IPS DF 4.7 (cell line): Measurements from ENCODE around the gene ZPLD1.

Experiments used
- DNase-seq: peaks from one replicate; pipeline ENCODE4 v3.0.0-alpha.2; 2013; ENCODE audit warnings: low spot score; ENCODE audit errors: extremely low read depth

Gene ZPLD1

GRCh38 chr3:102466001-102466400 is 31.2 kb downstream of the ZPLD1 start:
- DNase-seq, result no peak

GRCh38 chr3:102470066-102470465 is 35.3 kb downstream of the ZPLD1 start:
- DNase-seq, result no peak

- peak; percentile 25 for DNase-seq
These were observed 36.2 kb downstream of the ZPLD1 start for GRCh38 chr3:102471001-102471400.

GRCh38 chr3:102471491-102471890 is 36.7 kb downstream of the ZPLD1 start:
- DNase-seq, result no peak

DNA sequence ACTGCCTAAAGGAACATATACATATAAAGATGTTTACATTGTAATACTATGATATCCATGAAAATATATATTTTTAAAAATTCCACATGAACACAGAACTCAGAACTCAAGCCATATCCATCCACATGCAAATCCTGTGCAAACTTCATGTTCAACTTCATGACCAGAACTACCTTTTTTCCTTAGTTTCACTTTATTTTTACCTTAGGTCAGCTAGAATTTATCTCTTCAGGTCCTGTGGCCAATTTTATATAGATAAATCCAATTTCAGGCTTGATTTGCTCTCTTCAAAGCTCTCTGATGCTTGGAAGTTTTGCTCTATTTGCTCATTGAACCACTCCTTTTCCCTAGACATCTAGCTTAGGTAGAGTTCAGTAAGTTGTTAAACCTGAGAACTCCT is 38.8 kb downstream of the ZPLD1 start:
- DNase-seq, result no peak

DNA sequence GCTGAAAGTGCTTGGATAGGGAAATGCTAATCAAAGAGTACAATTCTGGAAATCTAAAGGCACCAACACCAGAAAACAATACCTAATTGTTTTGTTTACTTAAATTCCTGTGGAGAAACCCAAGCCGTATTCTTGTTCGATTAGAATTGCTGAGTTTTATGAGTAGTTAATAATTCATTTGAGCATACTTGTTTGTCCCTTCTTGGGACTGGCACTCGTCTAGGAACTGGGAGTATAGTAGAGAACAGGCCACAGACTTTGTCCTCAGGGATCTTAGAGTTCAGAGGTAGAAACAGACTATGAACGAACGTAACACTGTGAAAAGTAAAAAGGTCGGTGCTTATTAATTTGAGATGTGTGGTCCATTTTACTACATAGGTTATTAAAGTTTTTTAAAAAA is 39.4 kb downstream of the ZPLD1 start:
- no peak for DNase-seq

GRCh38 chr3:102476198-102476597 is 41.4 kb downstream of the ZPLD1 start:
- no peak for DNase-seq

GRCh38 chr3:102478160-102478559 is 43.3 kb downstream of the ZPLD1 start:
- no peak for DNase-seq

GRCh38 chr3:102480139-102480538 is 45.3 kb downstream of the ZPLD1 start:
- DNase-seq, result no peak

DNA sequence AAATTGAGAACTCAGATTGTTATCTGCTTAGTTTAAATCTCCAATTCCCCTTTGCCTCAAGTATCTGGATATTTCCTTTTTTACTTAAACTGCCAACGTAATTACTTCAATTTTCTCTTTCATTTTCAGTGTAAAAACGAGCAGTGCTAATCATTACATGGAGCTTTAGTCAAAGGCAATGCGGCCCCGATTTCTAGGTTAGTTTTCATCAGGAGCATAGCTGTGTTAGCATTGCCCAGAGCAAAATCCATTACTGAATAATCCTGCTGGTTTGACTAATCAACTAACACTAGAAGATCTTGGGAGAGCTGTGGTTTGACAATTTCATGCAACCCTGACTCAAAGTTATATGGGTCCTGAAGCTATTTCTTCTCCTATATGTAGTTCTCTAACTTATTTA is 46.2 kb downstream of the ZPLD1 start:
- DNase-seq, result no peak

DNA sequence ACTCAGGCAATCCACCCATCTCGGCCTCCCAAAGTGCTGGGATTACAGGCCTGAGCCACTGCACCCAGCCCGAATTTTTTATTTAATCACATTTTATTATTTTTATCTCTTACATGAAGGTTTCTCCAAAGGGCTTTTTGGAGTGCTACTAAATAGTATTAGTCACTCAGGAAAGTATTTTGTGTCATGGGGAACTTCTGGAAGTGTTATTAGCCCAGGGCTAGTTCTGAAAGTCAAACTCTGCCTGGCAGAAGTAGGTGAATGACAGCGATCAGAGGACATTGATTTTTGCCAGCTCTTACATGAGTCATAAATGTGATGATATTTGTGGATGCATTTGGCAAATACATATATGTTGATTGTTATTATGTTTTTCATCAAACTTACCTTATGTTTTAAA is 48.7 kb downstream of the ZPLD1 start:
- DNase-seq, result no peak

GRCh38 chr3:102484363-102484762 is 49.5 kb downstream of the ZPLD1 start:
- DNase-seq, result no peak

- DNase-seq, result no peak
These were observed 50.9 kb downstream of the ZPLD1 start for GRCh38 chr3:102485701-102486100.

DNA sequence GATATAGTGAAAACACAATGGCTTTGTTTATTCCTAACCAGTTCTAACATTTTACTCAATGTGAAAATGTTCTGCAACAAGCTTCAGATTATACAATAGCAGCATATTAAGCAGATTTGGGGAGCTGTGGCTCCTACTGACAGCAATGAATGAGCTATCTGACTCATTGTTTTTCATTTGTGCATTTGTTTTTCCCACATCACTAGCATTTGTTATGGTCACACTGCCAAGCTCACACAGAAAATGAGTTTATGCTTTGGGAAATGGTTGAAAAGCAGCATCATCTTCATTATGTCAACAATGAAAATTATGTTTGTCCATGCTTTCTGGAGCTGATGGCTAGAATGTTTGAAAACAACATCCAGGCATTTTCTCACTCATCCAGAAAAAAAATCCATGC is 53.5 kb downstream of the ZPLD1 start:
- DNase-seq, result no peak

DNA sequence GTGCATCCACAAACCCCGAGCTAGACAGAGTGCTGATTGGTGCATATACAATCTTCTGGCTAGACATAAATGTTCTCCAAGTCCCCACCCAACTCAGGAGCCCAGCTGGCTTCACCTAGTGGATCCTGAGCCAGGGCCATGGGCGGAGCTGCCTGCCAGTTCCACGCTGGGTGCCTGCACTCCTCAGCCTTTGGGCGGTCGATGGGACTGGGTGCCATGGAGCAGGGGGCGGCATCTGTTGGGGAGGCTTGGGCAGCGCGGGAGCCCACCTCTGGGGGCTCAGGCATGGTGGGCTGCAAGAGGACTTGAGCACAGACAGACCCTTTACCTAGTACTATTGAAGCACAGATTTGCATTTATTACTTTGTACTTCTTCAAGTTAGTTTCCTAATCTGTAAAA is 57.5 kb downstream of the ZPLD1 start:
- DNase-seq, result no peak

GRCh38 chr3:102497571-102497970 is 62.8 kb downstream of the ZPLD1 start:
- DNase-seq, result no peak

DNA sequence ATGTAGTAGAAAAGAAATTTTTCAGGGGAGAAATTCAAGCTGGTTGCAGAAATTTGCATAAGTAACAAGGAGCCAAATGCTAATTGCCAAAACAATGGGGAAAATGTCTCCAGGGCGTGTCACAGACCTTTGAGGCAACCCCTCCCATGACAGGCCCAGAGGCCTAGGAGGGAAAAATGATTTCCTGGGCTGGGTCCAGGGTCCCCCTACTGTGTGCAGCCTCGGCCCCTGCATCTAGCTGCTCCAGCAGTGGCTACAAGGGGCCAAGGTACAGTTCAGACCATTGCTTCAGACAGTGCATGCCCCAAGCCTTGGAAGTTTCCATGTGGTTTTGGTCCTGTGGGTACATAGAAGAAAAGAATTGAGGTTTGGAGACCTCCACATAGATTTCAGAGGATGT is 70.7 kb downstream of the ZPLD1 start:
- no peak for DNase-seq

DNA sequence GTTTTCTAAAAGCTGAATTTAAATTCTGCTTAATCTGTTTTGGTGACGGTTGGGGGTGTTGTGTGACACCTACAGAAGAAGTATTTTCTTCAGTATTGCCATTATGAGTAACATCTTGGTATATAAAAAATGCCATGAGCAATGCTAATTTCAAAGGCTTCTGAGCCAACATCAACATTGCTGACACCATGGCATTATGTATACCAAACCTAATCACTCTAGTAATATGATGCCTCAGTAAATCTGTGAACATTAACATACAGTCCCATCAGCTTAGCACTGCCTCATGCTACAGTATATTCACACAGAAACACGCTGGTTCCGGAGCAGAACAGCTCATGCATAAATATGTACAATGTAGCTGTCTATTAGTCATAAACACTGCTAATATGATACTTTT is 75.8 kb downstream of the ZPLD1 start:
- no peak for DNase-seq

DNA sequence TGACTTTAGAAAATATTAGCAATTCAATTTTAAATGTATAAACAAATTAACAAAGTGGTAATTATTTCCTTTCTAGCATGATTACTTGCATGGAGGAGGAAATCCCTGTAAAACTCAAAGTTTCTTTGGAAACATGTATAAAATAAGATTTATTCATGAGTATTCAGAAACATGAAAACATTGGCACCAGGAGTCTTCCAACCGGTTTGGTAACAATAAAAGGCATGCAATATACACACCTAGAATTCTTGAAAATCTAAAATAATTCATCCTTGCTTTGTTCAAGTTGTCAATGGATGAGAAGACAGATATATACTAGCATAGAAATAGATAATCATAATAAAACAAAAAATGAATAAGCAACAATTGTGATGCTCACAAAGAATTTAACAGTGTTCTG is 76.4 kb downstream of the ZPLD1 start:
- DNase-seq, result no peak

- DNase-seq, result no peak
These were observed 76.8 kb downstream of the ZPLD1 start for GRCh38 chr3:102511639-102512038.

DNA sequence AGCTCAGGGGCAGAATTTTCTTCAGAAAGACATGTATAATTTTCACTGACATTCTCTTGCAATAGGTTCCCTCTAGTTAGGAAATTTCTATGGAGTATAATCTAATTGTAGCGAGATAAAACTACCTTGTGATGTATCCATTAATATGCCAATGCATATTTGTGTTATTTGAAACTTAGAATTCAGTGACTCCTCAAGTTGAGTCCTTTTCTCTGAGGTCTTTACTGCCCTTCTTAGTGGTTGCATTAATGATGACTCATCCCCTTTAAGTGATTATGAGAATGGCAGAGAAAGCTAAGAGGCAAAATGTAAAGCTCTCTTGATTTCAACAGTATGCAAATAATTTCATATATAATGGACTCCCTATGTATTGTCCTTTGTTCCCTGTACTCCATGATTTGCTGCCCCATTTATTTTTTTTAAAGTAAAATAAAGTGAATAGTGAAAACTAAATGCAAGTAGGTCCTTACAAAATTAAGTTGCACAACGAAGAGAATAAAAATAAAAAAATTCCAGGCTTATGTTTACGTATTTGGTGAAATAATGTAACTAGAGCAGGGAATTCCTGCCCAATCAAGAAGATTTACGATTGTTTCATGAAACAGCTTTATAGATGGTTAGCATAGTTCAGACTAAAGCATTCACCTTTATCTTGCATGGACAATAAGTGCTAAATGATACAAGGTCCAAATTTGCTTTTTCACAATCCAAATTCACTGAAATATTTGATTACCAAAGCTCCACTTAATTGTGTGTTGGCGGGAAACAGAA is 78.1 kb downstream of the ZPLD1 start:
- no peak for DNase-seq

DNA sequence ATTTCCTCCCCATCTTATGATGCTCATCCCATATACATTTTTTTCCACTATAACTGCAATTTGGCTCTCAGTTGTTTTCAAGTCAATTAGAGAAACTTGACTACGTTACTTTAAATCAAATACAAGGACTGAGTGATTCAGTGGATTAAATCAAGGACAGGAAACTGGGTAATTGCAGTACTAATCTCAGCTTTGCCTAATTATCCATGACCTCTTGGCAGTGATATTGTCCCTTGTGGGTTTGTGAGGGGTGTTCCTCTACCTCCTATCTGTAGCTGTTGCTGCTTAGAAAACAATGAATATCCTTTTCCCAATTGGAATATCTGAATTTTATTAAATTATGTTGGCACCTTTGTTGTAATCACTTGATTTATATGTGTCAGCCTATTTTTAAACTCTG is 79.4 kb downstream of the ZPLD1 start:
- DNase-seq, result no peak

GRCh38 chr3:102521246-102521645 is 86.4 kb downstream of the ZPLD1 start:
- DNase-seq, result no peak

DNA sequence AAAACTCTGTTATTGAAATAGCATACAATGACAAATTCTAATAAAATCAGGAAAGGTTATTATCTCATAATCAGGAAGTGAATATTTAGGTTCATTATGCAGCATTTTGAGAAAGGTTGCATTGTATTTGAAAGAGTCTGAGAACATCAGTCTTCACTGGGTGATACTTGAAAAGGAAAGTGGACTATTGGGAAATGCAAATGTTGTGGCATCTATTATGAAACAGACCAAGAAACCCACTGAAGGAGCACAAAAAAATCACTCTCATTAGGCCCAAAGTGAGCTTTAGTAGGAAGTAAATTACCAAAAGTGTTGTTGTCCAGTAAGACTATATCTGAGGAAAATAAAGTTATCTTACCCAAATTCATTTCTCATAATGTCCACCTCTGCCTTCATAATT is 90.8 kb downstream of the ZPLD1 start:
- no peak for DNase-seq
